ENCODE data around the gene TEPSIN. TPM values are rescaled to one million over a fixed set of nuclear protein-coding genes. Genes with fewer than 3 reads are reported as not detected.

TEPSIN gene
- total RNA-seq, 1 donor from 2014 or later = 15.9 TPM

DNA sequence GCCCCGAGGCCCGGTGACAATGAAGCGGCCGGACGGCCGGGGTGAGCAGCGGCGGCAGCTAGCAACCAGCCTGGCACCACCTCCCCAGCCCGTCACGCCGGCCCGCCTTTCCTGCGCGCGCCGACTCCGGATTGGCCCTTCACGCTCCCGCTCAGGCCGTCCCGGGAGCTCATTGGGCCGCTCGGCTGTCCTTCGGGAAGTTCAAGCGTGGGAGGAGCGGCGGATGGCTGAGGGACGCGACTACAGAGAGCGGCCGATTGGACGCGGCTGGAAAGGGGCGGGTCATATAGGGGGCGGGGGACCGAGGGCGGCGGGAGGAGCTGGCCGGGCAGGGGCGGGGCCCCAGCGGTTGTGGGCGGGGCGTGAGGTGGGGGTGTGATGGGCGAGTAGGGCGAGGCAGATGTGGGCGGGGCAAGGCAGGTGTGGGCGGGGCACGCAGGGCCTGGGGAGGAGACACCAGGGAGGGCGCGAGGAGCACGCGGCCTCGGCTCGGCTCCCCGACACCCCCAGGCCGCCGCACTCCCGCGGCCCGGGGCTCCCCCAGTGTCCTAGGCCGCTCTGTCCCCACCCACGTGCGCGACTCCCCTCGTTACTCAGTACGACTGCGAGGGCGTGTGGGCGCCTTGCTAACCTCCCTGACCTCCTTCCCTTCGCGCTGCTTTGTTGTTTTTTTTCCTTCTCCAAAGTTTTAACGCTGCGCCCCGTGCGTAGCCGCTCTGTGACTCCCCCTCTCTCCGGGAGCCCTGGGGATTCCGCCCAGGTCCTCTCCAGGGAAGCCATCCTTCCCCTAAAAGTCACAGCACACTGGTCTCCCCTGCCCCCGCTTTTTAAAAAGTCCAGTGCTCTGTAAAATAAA, 15.7 kb downstream of the TEPSIN start, which contains the start of gene CEP131:
CEP131 (minus strand) TSS at position 60 of the 856 bp plus-strand sequence. CDS start 2,909 bp downstream, outside the sequence.
- TF ChIP-seq CTCF (IDR thresholded peaks at IDR 0.05; ENCODE audit: borderline replicate concordance) = no peak
- Histone ChIP-seq H3K27ac (replicated peaks) (peak within 1 kb of the TSS; percentile 41), H3K4me3 (peak within 1 kb of the TSS; percentile 89), H3K4me1 (peaks cover 26% of the 10 kb centered on the region), H3K36me3 (peaks cover 13% of the 10 kb centered on the region), H3K27me3 (ENCODE audit: low read depth) (no peaks in the 10 kb centered on the region), H3K9me3 (replicated peaks) (peaks cover 8% of the 10 kb centered on the region)
- intact Hi-C loops (cut with micrococcal nuclease) = no loop called here
- DNase-seq = peak; percentile 100

GRCh38 chr17:81222620-81222905, 16.3 kb downstream of the TEPSIN start:
- H3K4me3 ChIP-seq = peak overlapping the region; percentile 89
- TF ChIP-seq CTCF (IDR thresholded peaks at IDR 0.05; ENCODE audit: borderline replicate concordance) = no peak
- intact Hi-C loops (cut with micrococcal nuclease) = no loop called here
- no peak for DNase-seq
- H3K9me3 ChIP-seq (replicated peaks) = peaks cover 8% of the 10 kb centered on the region
- peak overlapping the region; percentile 41 for H3K27ac ChIP-seq (replicated peaks)
- H3K4me1 ChIP-seq = peaks cover 26% of the 10 kb centered on the region
- H3K27me3 ChIP-seq (ENCODE audit: low read depth) = no peaks in the 10 kb centered on the region
- peaks cover 13% of the 10 kb centered on the region for H3K36me3 ChIP-seq

DNA sequence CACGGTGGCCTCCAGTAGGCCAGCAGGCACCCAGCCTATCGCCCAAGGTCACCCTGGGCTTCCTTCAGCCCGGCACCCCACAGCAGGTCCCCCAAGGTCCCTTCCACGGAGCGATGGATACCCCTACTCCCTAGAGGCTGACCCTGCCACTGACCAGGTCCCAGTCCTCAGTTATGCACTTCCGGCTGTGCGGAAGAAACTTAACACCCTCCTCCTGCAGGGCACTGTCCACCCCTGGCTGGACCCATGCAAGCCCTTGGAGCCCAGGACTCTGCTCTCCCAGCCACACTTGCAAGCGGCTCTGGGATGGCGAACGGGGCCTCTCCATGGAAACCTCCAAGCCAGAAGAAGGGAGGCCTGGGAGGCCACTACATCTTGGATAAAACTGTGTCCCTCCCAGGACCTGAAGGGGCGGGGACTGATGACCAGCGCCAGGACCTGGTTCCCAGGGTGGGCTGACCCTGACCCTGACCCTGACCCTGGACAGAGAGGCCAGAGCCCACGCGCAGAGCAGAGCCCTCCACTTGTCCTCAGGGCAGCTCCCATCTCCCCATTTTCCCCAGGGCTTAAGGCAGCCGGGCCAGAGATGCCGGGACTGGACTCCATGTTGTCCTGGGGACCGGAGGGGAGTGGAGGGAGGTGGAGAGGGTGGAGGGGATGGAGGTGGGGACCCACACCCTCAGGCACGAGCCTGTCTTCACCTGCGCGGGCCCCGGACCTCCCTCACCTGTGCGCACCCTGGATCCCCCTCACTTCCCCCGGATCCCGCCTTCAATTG, 16.8 kb downstream of the TEPSIN start:
- no peak for DNase-seq
- H3K9me3 ChIP-seq (replicated peaks) = peaks cover 6% of the 10 kb centered on the region
- H3K27ac ChIP-seq (replicated peaks) = no peak overlapping the region
- TF ChIP-seq CTCF (IDR thresholded peaks at IDR 0.05; ENCODE audit: borderline replicate concordance) = no peak
- H3K4me3 ChIP-seq = peak overlapping the region; percentile 89
- peaks cover 13% of the 10 kb centered on the region for H3K36me3 ChIP-seq
- intact Hi-C loops (cut with micrococcal nuclease) = no loop called here
- H3K4me1 ChIP-seq = peaks cover 26% of the 10 kb centered on the region
- no peaks in the 10 kb centered on the region for H3K27me3 ChIP-seq (ENCODE audit: low read depth)

GRCh38 chr17:81221371-81221841, 17.4 kb downstream of the TEPSIN start:
- no peak for TF ChIP-seq CTCF (IDR thresholded peaks at IDR 0.05; ENCODE audit: borderline replicate concordance)
- peaks cover 13% of the 10 kb centered on the region for H3K36me3 ChIP-seq
- no peak for DNase-seq
- no peaks in the 10 kb centered on the region for H3K9me3 ChIP-seq (replicated peaks)
- peaks cover 26% of the 10 kb centered on the region for H3K4me1 ChIP-seq
- H3K27ac ChIP-seq (replicated peaks) = no peak overlapping the region
- peak overlapping the region; percentile 89 for H3K4me3 ChIP-seq
- H3K27me3 ChIP-seq (ENCODE audit: low read depth) = no peaks in the 10 kb centered on the region
- intact Hi-C loops (cut with micrococcal nuclease) = no loop called here

DNA sequence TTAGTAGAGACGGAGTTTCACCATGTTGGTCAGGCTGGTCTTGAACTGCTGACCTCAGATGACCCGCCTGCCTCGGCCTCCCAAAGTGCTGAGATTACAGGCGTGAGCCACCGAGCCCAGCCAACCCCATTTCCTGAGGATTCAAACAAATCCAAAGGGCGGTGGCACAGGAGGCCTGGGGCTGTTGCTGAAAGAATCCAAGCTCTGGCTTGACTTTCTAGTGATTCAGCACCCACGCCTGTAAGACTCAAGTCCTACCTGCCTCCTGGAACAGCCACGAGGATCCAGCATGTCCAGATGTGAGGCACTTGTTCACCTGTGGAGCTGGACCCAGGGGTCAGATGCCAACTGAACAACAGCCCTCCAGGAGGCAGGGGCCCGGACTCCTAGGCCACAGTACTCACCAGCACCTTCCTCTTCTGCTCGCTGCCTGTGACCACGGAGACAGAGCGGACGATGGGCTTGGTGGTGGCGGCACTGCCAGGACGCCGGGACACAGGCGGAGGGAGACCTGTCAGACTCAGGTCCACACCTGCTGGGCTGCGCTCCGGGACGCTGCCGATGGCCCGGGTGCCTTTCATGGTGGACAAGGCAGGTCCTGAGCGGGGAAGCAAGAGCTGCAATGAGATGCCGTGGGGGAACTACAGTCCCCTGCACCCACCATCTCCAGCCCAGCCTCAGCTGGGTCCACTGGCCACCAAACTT, 19.2 kb downstream of the TEPSIN start:
- Histone ChIP-seq H3K4me3 (no peak overlapping the region), H3K4me1 (peaks cover 26% of the 10 kb centered on the region), H3K27me3 (ENCODE audit: low read depth) (no peaks in the 10 kb centered on the region), H3K9me3 (replicated peaks) (no peaks in the 10 kb centered on the region), H3K27ac (replicated peaks) (no peak overlapping the region), H3K36me3 (peaks cover 13% of the 10 kb centered on the region)
- no peak for TF ChIP-seq CTCF (IDR thresholded peaks at IDR 0.05; ENCODE audit: borderline replicate concordance)
- DNase-seq = no peak
- intact Hi-C loops (cut with micrococcal nuclease) = no loop called here
